ENCODE data around the gene SUSD3. TPM values are rescaled to one million over a fixed set of nuclear protein-coding genes. Genes with fewer than 3 reads are reported as not detected.

SUSD3 gene
- total and polyA plus RNA-seq, 2 donors (not counting 1 experiment from before 2014, with no cell fraction given) = 0.17 to 4.6 TPM

DNA sequence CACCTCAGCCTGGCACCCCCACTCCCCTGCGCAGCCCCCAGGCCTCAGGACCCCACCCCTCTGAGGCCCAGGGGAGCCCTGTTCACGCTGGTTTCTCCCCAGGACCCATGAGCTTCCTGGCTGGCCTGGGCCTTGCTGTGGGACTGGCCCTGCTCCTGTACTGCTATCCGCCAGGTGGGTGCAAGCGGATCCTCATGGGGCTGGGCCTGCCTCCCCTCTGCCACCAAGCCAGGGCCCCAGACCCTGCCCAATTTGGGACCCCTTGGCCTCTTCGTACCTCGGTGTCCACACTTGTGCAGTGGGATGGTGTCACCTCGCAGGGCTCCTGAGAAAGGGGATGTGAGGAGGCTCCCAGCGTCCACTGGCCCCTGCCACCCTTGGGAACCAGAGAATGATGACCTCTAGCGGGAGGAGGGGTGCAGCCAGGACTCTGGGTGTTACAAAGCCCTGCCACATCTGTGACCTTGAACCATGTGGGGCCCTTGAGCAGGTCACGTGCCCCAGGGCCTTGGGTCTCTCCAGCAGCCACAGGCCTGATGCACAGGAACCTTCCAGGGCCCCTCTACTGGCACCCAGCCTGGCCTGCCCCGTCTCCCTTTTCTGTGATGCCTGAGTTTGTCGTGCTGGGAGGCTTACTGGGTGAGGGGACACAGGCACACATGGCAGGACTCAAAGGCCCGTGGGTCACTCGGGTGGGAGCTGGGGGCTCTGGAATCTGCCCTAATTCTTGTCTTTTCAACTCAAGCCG lies 53.8 kb downstream of the SUSD3 start:
- no peaks in the 10 kb centered on the region for H3K27me3 ChIP-seq (ENCODE audit: control insufficient read depth, insufficient read depth, low read length)
- no peak overlapping the region for H2AFZ ChIP-seq (ENCODE audit: low read length)

DNA sequence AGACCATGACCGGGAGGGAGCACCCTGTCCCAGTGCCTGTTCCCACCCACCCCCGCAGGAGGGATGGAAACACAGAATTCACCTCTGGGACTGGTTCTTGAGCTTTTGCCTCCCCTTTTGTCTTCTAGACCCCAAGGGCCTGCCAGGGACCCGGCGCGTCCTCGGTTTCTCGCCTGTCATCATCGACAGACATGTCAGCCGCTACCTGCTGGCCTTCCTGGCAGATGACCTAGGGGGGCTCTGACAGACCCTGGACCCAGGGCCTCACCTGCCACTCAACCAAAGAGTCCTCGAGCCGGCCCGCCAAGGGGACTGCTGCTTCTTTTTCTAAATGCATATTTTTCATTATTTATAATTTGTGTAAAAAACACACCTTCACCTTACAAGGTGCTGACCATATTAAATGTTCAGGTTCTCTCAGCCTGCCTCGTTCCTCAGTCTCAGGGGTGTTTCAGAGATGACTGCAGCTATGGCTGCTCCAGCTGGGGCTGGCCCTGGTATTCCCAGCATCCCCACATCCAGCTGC lies 54.4 kb downstream of the SUSD3 start:
- H3K4me2 ChIP-seq (ENCODE audit: extremely low read depth, insufficient read depth, low read length) = no peak overlapping the region
- H4K20me1 ChIP-seq (ENCODE audit: control insufficient read depth, extremely low read depth, insufficient read depth, low read length) = no peaks in the 10 kb centered on the region

More for the DNA sequence above, 53.8 kb downstream of the SUSD3 start:
- no peak for DNase-seq (ENCODE audit: low read depth in 2 of 2)
- no peak for TF ChIP-seq EZH2 (IDR thresholded peaks at IDR 0.05; ENCODE audit: low read length, missing control alignments)
- TF ChIP-seq, protein P1, sequence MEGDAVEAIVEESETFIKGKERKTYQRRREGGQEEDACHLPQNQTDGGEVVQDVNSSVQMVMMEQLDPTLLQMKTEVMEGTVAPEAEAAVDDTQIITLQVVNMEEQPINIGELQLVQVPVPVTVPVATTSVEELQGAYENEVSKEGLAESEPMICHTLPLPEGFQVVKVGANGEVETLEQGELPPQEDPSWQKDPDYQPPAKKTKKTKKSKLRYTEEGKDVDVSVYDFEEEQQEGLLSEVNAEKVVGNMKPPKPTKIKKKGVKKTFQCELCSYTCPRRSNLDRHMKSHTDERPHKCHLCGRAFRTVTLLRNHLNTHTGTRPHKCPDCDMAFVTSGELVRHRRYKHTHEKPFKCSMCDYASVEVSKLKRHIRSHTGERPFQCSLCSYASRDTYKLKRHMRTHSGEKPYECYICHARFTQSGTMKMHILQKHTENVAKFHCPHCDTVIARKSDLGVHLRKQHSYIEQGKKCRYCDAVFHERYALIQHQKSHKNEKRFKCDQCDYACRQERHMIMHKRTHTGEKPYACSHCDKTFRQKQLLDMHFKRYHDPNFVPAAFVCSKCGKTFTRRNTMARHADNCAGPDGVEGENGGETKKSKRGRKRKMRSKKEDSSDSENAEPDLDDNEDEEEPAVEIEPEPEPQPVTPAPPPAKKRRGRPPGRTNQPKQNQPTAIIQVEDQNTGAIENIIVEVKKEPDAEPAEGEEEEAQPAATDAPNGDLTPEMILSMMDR (conservative IDR thresholded peaks at IDR 0.05 in 1 of 2, IDR thresholded peaks at IDR 0.05 in 1 of 2; ENCODE audit: low read depth in 1 of 2, low read length in 2 of 2) = no peak
- Histone ChIP-seq H3K4me2 (ENCODE audit: extremely low read depth, insufficient read depth, low read length) (no peak overlapping the region), H3K79me2 (ENCODE audit: control insufficient read depth, insufficient read depth, low read length) (peaks cover 6% of the 10 kb centered on the region), H4K20me1 (ENCODE audit: control insufficient read depth, extremely low read depth, insufficient read depth, low read length) (no peaks in the 10 kb centered on the region), H3K27ac (ENCODE audit: insufficient read depth, low read length) (no peak overlapping the region), H3K9ac (ENCODE audit: insufficient read depth, low read length) (no peak overlapping the region), H3K4me1 (ENCODE audit: control insufficient read depth, extremely low read depth, insufficient read depth, low read length) (peaks cover 3% of the 10 kb centered on the region), H3K9me3 (ENCODE audit: control insufficient read depth, insufficient read depth, low read depth, low read length) (no peaks in the 10 kb centered on the region), H3K36me3 (ENCODE audit: control insufficient read depth, insufficient read depth, low read length) (peaks cover 26% of the 10 kb centered on the region), H3K4me3 (replicated peaks in 1 of 4; ENCODE audit: control extremely low read depth in 1 of 4, insufficient read depth in 1 of 4, low read depth in 3 of 4, low read length in 4 of 4) (no peak overlapping the region)

More for the DNA sequence above, 54.4 kb downstream of the SUSD3 start:
- TF ChIP-seq, protein P1 (conservative IDR thresholded peaks at IDR 0.05 in 1 of 2, IDR thresholded peaks at IDR 0.05 in 1 of 2; ENCODE audit: low read depth in 1 of 2, low read length in 2 of 2) = no peak
- TF ChIP-seq EZH2 (IDR thresholded peaks at IDR 0.05; ENCODE audit: low read length, missing control alignments) = no peak
- H3K36me3 ChIP-seq (ENCODE audit: control insufficient read depth, insufficient read depth, low read length) = peaks cover 26% of the 10 kb centered on the region
- DNase-seq (ENCODE audit: low read depth in 2 of 2) = no peak
- H3K4me3 ChIP-seq (replicated peaks in 1 of 4; ENCODE audit: control extremely low read depth in 1 of 4, insufficient read depth in 1 of 4, low read depth in 3 of 4, low read length in 4 of 4) = no peak overlapping the region
- H2AFZ ChIP-seq (ENCODE audit: low read length) = no peak overlapping the region
- H3K9ac ChIP-seq (ENCODE audit: insufficient read depth, low read length) = no peak overlapping the region
- peaks cover 3% of the 10 kb centered on the region for H3K4me1 ChIP-seq (ENCODE audit: control insufficient read depth, extremely low read depth, insufficient read depth, low read length)
- no peaks in the 10 kb centered on the region for H3K27me3 ChIP-seq (ENCODE audit: control insufficient read depth, insufficient read depth, low read length)
- H3K27ac ChIP-seq (ENCODE audit: insufficient read depth, low read length) = no peak overlapping the region
- H3K9me3 ChIP-seq (ENCODE audit: control insufficient read depth, insufficient read depth, low read depth, low read length) = no peaks in the 10 kb centered on the region
- H3K79me2 ChIP-seq (ENCODE audit: control insufficient read depth, insufficient read depth, low read length) = peaks cover under 1% of the 10 kb centered on the region
